Measurements from ENCODE around the gene GBF1.

The GBF1 gene

DNA sequence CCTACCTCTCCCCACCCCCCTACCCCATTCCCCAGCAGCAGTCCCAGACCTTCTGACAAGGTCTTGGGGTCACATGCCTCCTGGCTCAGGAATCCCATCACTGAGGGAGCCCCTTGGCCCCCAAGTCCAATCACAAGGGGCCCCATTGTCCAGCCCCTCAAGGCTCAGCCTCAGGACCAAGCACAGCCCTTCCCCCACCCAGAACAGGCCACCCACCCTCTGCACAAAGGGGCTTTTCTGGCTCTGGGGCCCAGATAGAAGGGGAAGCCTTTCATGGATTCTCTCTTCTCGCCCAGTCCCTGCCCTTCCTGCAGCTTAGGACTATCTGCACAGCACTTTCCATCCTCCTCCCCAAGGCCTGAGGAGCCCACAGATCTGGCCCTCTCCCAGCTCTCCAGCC, 180.1 kb downstream of the GBF1 start:
- no peak for DNase-seq (ENCODE audit: low spot score)

DNA sequence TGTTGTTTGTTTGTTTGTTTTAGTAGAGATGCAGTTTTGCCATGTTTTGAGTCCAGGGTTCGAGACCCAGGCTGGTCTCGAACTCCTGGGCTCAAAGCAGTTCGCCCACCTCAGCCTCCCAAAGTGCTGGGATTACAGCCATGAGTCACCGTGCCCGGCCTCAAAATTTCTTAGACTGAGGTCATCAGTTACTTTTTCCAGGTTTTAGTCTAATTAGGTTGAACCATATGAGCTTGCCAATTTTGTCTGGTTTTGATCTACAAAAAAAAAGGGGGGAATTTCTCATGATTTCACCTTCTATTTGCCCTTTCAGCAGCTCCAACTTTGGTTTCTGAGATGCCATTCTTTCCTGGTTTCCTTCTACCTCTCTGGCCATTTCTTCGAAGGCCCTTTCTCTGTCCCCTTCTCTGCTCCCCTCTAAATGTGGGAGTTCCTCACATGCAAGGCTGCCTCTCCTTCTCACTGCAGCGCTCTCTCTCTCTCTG, 181.5 kb downstream of the GBF1 start:
- DNase-seq (ENCODE audit: low spot score), result no peak

GRCh38 chr10:102429468-102429867, 184.1 kb downstream of the GBF1 start:
- no peak for DNase-seq (ENCODE audit: low spot score)

GRCh38 chr10:102431452-102432124, 186.3 kb downstream of the GBF1 start:
- DNase-seq (ENCODE audit: low spot score), result peak; percentile 46

Data from AG08396 (cell line).